Measurements from ENCODE around the gene CD6.

The CD6 gene

GRCh38 chr11:60935676-60936442, 35.6 kb upstream of the CD6 start:
- no peak for DNase-seq

DNA sequence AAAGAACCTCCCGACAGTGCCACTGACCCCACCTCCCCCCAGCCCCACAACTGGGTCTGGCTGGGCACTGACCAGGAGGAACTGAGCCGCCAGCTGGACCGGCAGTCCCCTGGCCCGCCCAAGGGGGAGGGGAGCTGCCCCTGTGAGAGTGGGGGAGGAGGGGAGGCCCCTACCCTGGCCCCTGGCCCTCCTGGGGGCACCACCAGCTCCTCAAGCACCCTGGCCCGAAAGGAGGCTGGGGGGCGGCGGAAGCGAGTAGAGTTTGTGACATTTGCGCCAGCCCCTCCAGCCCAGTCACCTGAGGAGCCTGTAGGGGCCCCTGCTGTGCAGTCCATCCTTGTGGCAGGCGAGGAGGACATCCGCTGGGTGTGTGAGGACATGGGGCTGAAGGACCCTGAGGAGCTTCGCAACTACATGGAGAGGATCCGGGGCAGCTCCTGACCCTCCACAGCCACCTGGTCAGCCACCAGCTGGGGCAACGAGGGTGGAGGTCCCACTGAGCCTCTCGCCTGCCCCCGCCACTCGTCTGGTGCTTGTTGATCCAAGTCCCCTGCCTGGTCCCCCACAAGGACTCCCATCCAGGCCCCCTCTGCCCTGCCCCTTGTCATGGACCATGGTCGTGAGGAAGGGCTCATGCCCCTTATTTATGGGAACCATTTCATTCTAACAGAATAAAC, 34.9 kb upstream of the CD6 start:
- DNase-seq, result no peak

GRCh38 chr11:60937144-60937527, 34.3 kb upstream of the CD6 start:
- DNase-seq, result no peak

DNA sequence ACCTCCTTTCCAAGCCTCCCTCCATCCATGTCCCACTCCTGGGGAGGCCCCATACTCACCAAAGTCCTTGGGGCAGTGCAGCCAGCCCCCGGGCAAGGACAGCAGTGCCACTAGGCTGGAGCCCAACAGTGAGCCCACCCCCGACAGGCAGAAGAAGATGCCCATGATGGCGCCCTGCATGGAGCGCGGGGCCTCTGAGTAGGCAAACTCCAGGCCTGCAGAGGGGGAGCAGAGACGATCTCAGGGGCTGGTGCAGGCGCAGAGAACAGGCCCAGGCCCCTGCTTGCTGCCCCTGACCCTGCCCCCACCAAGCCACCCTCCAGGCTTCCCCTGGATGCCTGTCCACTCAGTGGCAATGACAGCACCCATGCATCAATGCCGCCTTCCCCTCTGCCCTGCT, 33.7 kb upstream of the CD6 start:
- DNase-seq, result no peak

- peak; percentile 31 for DNase-seq
These were observed 33.0 kb upstream of the CD6 start for GRCh38 chr11:60938500-60938899.

GRCh38 chr11:60939301-60939700, 32.2 kb upstream of the CD6 start:
- DNase-seq, result no peak

- no peak for DNase-seq
These were observed 31.6 kb upstream of the CD6 start for GRCh38 chr11:60939855-60940254.

GRCh38 chr11:60941371-60942119, 29.9 kb upstream of the CD6 start:
- no peak for DNase-seq

DNA sequence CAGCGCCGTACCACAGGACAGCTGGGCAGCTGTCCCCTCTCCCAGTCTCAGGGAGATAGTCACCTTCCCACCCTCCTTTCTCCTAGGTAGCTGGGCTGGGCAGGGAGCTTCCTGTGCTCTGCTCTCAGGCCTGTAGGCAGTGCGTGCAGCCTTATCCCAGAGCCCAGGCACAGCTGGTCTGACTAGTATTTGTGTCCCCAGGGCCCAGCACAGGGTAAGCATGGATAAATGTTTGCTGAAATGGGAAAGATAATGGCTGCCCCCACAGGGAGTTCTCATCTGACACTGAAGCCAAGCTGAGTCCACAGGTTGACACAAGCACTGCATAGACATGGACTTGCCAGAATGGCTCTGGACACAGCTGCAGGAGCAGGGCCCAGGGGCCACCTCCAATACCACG, 29.3 kb upstream of the CD6 start:
- no peak for DNase-seq

- no peak for DNase-seq
These were observed 28.4 kb upstream of the CD6 start for GRCh38 chr11:60942970-60943565.

GRCh38 chr11:60944490-60945294, 26.8 kb upstream of the CD6 start:
- DNase-seq, result peak; percentile 16

GRCh38 chr11:60945295-60945667, 26.2 kb upstream of the CD6 start:
- DNase-seq, result no peak

- no peak for DNase-seq
These were observed 24.7 kb upstream of the CD6 start for GRCh38 chr11:60946601-60947264.

- DNase-seq, result no peak
These were observed 23.8 kb upstream of the CD6 start for GRCh38 chr11:60947700-60948099.

- no peak for DNase-seq
These were observed 23.2 kb upstream of the CD6 start for GRCh38 chr11:60948250-60948649.

DNA sequence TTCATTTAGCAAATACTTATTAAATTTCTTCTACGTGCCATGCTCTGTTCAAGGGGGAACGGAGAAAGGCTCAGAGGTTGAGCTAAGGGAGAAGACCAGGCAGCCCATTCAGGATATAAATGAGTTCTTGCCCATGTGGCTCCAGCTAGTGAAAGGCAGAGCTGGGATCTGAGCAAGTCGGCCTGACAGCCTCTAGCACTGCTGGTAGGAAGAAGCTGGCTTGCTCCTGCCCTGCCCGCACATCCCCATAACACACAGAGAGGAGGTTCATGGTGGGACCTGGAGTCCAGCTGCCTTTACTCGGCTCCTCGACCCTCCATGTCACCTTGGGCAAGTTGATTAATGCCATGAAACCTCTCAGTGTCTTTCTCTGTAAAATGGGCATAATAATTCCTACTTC, 21.5 kb upstream of the CD6 start:
- DNase-seq, result peak; percentile 11

DNA sequence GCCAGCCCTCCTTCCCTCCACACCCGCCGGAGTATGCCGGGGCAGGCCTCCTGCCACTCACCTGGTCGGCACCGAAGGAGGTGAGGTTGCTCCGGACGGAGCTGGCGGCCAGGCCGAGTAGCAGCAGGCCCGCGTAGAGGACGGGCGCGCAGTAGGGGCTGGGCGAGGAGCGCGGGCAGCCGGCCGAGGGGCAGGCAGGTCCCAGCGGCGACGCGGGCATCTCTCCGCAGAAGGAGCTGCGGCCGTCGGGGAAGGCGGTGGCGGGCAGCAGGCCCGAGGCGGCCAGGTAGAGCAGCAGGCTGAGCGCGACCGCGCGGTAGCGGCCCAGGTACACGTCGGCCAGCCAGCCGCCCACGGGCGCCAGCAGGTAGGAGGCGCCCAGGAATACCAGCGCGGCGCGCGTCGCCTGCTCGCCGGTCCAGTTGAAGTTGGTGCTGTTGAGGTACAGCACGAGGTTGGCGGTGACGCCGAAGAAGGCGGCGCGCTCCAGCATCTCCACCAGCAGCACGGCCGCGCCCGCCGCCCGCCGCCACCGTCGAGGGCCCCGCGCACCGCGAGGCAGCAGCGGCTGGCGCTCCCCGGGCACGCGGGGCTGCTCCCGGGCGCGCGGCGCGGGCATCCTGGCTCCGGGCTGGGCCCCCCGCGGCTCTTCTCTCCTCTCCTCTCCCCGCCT, 20.4 kb upstream of the CD6 start:
- DNase-seq, result no peak

- no peak for DNase-seq
These were observed 19.9 kb upstream of the CD6 start for GRCh38 chr11:60951606-60951903.

DNA sequence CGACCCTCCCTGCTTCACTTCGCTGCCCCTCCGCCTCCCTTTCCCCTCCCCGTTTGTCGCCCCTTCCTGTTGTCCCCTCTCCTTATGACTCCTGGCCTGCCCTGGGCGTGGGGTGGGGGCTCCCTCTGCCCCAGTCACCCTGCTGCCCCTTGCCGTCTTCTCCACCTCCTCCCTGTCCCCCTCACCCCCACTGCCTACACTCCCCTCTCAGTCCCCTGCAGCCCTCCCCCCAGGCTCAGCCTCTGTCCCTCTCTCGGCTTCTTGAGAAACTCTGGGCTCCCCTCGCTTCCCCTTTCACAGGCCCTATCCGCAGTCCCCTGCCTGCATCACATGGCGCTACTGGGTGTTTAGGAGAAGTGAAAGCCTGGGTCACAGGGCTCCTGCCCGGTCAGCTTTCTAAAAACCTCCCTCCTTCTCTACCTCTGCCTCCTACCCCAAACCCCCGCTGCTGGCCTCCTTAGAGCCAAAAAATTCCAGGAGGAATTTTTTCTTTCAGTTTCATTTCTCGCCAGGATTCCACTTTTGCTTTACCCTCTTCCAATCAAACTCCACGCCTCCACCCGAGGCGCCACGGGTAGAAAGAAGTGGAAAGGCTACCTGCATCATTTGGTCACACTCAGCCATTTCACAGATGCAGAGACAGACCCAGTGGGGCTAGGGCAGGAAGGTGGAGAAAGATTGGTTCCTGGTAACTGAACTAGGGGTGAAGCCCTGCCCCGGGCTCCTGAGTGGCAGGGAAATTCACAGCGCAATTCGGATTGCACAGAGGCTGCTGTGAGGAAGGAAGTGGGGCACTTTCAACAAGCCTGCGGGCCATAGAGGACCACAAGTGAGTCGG, 19.4 kb upstream of the CD6 start, which contains the start of gene SLC15A3:
SLC15A3 (minus strand) TSS at position 273 of the 838 bp plus-strand sequence. CDS start 625 bp downstream, outside the sequence.
- no peak for DNase-seq

- DNase-seq, result no peak
These were observed 18.7 kb upstream of the CD6 start for GRCh38 chr11:60952742-60953170.

GRCh38 chr11:60953781-60954180, 17.7 kb upstream of the CD6 start:
- DNase-seq, result no peak

All from NCI-H82 (cell line).